Smooth muscle cell (in vitro differentiated cells): ENCODE measurements around the gene NFS1. TPM values are rescaled to one million over a fixed set of nuclear protein-coding genes. Genes with fewer than 3 reads are reported as not detected.

ENCODE experiments used
- DNase-seq: peaks from one replicate; lab custom pipeline; 2025; ENCODE audit not compliant: unreplicated experiment; lab: John Stamatoyannopoulos, UW
- H2AFZ ChIP-seq: fragments of 200-600 bp; sonication (generic); 2 replicates; pipeline ENCODE4 v1.6.0; 2016; ENCODE audit warnings: antibody characterized with exemption, low read depth, mild to moderate bottlenecking
- H3F3A ChIP-seq: fragments of 200-600 bp; sonication (generic); 2 replicates; pipeline ENCODE4 v1.6.0; 2017; ENCODE audit warnings: antibody characterized with exemption, low read depth
- H3K27ac ChIP-seq: fragments of 200-600 bp; sonication (generic); 2 replicates; pipeline ENCODE4 v1.5.1; 2016; ENCODE audit warnings: low read depth, mild to moderate bottlenecking
- H3K27me3 ChIP-seq: fragments of 200-600 bp; sonication (generic); 2 replicates; pipeline ENCODE4 v1.6.1; 2016; ENCODE audit warnings: low read depth, mild to moderate bottlenecking
- H3K36me3 ChIP-seq: fragments of 200-600 bp; sonication (generic); 2 replicates; pipeline ENCODE4 v1.5.1; 2016; ENCODE audit warnings: low read depth
- H3K4me1 ChIP-seq: fragments of 200-600 bp; sonication (generic); 2 replicates; pipeline ENCODE4 v1.5.1; 2016; ENCODE audit warnings: low read depth
- H3K4me2 ChIP-seq: fragments of 200-600 bp; sonication (generic); 2 replicates; pipeline ENCODE4 v1.6.0; 2016; ENCODE audit warnings: mild to moderate bottlenecking
- H3K4me3 ChIP-seq: fragments of 200-600 bp; sonication (generic); 2 replicates; pipeline ENCODE4 v1.5.1; 2016; ENCODE audit warnings: mild to moderate bottlenecking
- H3K79me2 ChIP-seq: fragments of 200-600 bp; sonication (generic); 2 replicates; pipeline ENCODE4 v1.6.0; 2016; ENCODE audit warnings: low read depth, mild to moderate bottlenecking
- H3K9ac ChIP-seq: fragments of 200-600 bp; sonication (generic); 2 replicates; pipeline ENCODE4 v1.6.0; 2016; ENCODE audit warnings: low read depth
- H3K9me3 ChIP-seq: fragments of 200-600 bp; sonication (generic); replicated peaks from 2 replicates; pipeline ENCODE4 v1.5.1; 2016; ENCODE audit warnings: low read depth
- H4K20me1 ChIP-seq: fragments of 200-600 bp; sonication (generic); 2 replicates; pipeline ENCODE4 v1.6.0; 2016; ENCODE audit warnings: low read depth
- WGBS: methylation state at CpG from one replicate; pipeline ENCODE4 v1.1.7; 2016; ENCODE audit warnings: low lambda C conversion rate; 5-methylcytosine and 5-hydroxymethylcytosine counted together
- polyA plus RNA-seq: library from polyadenylated mRNA; unstranded; fragments of >200 nt; fragmentation: Nextera tagmentation; extraction: Ambion mirVana; gene quantifications from 2 replicates; pipeline ENCODE4 v1.2.1, GENCODE V29; 2016
- total RNA-seq: library from RNA; depleted of rRNA; stranded (reverse); fragments of >200 nt; gene quantifications from 2 replicates; pipeline ENCODE4 v1.2.3, GENCODE V29; 2014
- TF ChIP-seq, protein P1 (sequence below): fragments of 200-600 bp; sonication (generic); IDR thresholded peaks from 2 replicates; pipeline ENCODE4 v1.5.1; 2017; ENCODE audit warnings: borderline replicate concordance, mild to moderate bottlenecking, antibody characterized with exemption; ENCODE audit not compliant: insufficient read depth, poor library complexity, severe bottlenecking

NFS1 gene
- total and polyA plus RNA-seq, 2 experiments from 2014 or later = 25.3 to 35.1 TPM

DNA sequence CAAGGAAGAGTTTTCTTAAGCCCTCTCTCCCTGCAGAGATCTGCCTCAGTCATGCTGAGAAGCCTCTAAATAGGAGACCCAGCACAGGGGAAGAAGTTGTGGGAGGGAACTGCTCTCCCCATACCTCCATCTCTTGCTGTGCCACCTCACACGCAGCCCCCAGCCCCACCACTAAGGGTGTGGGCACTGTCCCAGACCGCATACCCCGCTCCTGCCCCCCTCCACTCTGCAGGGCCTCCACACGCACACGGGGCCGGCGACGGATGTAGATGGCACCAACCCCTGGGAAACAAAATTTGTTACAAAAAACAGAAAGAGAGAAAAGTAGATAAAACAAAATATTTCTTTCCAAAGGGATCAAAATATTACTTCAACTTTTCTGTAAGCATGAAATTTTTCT, 24.2 kb downstream of the NFS1 start:
- WGBS = 96% methylated on average over 8 of the region's 8 CpGs
- H3K9ac ChIP-seq = no peak overlapping the region
- TF ChIP-seq, protein P1, sequence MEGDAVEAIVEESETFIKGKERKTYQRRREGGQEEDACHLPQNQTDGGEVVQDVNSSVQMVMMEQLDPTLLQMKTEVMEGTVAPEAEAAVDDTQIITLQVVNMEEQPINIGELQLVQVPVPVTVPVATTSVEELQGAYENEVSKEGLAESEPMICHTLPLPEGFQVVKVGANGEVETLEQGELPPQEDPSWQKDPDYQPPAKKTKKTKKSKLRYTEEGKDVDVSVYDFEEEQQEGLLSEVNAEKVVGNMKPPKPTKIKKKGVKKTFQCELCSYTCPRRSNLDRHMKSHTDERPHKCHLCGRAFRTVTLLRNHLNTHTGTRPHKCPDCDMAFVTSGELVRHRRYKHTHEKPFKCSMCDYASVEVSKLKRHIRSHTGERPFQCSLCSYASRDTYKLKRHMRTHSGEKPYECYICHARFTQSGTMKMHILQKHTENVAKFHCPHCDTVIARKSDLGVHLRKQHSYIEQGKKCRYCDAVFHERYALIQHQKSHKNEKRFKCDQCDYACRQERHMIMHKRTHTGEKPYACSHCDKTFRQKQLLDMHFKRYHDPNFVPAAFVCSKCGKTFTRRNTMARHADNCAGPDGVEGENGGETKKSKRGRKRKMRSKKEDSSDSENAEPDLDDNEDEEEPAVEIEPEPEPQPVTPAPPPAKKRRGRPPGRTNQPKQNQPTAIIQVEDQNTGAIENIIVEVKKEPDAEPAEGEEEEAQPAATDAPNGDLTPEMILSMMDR = no peak
- no peak overlapping the region for H3K27ac ChIP-seq
- H3K27me3 ChIP-seq = no peaks in the 10 kb centered on the region
- H2AFZ ChIP-seq = no peak overlapping the region
- H3K4me2 ChIP-seq = no peak overlapping the region
- no peaks in the 10 kb centered on the region for H4K20me1 ChIP-seq
- no peaks in the 10 kb centered on the region for H3K9me3 ChIP-seq
- DNase-seq = no peak
- peaks cover 6% of the 10 kb centered on the region for H3K36me3 ChIP-seq
- no peaks in the 10 kb centered on the region for H3K79me2 ChIP-seq
- no peak overlapping the region for H3K4me3 ChIP-seq
- no peaks in the 10 kb centered on the region for H3K4me1 ChIP-seq
- no peaks in the 10 kb centered on the region for H3F3A ChIP-seq

DNA sequence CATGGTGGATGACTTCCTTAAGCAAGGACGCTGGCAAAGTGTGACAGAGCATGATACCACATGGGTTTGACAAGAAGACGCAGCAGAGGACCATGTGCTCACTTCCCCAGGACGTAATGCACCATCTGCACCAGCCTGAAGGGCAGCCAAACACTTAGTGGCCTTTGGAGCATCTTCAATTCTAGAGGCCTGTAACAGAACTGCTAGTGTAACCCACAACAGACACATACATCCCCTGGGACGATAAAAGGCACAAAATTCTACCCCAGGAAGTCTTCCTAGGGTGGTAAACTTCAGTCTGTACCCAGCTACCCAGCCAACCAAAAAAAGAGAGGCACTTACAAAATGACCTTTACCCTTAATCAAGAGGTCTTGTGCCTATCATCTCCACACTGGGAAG, 25.3 kb downstream of the NFS1 start:
- no peaks in the 10 kb centered on the region for H3K9me3 ChIP-seq
- no peak for DNase-seq
- no peak overlapping the region for H3K27ac ChIP-seq
- H3K79me2 ChIP-seq = no peaks in the 10 kb centered on the region
- no peak overlapping the region for H3K4me3 ChIP-seq
- H2AFZ ChIP-seq = no peak overlapping the region
- H3K4me1 ChIP-seq = no peaks in the 10 kb centered on the region
- H3F3A ChIP-seq = no peaks in the 10 kb centered on the region
- no peak overlapping the region for H3K9ac ChIP-seq
- no peaks in the 10 kb centered on the region for H3K27me3 ChIP-seq
- H3K36me3 ChIP-seq = peaks cover 6% of the 10 kb centered on the region
- TF ChIP-seq, protein P1 = no peak
- H4K20me1 ChIP-seq = no peaks in the 10 kb centered on the region
- 97% methylated on average over 4 of the region's 4 CpGs for WGBS
- H3K4me2 ChIP-seq = no peak overlapping the region

DNA sequence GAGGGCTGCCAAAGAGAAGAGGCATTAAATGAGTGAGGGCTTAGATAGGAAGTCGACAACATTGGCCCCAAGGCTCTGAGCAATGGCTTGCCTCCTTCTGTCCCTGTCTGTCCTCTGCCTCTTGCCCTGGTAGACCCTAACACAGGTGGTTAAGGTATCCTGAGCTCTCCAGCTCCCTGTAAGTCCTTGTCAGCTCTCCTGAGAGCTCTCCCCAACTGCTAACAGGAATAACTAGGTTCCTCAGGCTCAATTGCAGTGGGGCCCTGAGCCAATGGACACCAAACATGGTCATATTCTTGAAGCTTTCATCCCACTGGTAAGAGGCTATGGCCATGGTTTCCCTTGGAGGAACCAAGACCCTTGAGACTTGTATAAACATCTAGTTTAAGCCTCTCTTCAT, 29.5 kb downstream of the NFS1 start:
- Histone ChIP-seq H3K9ac (no peak overlapping the region), H2AFZ (no peak overlapping the region), H3K4me3 (no peak overlapping the region), H3K4me1 (no peaks in the 10 kb centered on the region), H3K27me3 (no peaks in the 10 kb centered on the region), H3K4me2 (no peak overlapping the region), H3K9me3 (no peaks in the 10 kb centered on the region), H4K20me1 (no peaks in the 10 kb centered on the region), H3F3A (no peaks in the 10 kb centered on the region), H3K36me3 (peaks cover 6% of the 10 kb centered on the region), H3K79me2 (peaks cover under 1% of the 10 kb centered on the region), H3K27ac (no peak overlapping the region)
- WGBS = 95% methylated on average over 1 of the region's 1 CpG
- TF ChIP-seq, protein P1 = no peak
- no peak for DNase-seq

DNA sequence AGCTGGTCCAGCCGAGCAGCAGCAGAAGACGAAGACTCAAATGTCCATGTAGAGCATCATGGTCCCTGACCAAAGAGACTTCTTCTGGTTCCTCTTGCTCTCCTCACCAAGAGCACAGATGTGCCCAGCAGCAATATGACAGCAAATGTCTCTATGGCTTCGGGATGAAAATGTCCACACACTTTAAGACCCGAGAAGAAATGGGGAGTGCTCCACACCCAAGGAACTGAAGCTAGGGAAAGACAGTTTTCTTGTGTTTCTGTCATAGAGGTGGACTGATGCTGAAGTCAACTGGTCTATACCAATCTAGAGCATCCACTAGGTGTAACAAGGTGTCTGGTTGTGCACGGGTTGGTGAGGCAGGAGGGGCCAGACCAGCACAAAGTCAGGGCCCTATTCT, 29.9 kb downstream of the NFS1 start:
- TF ChIP-seq, protein P1 = no peak
- WGBS = 93% methylated on average over 5 of the region's 5 CpGs

More for the DNA sequence above, 29.9 kb downstream of the NFS1 start:
- Histone ChIP-seq H4K20me1 (no peaks in the 10 kb centered on the region), H3K9ac (no peak overlapping the region), H3K27me3 (no peaks in the 10 kb centered on the region), H3K4me2 (no peak overlapping the region), H3K36me3 (peaks cover 6% of the 10 kb centered on the region), H3K27ac (no peak overlapping the region), H3F3A (no peaks in the 10 kb centered on the region), H3K79me2 (peaks cover 5% of the 10 kb centered on the region), H3K4me3 (no peak overlapping the region), H3K4me1 (no peaks in the 10 kb centered on the region), H3K9me3 (no peaks in the 10 kb centered on the region), H2AFZ (no peak overlapping the region)
- no peak for DNase-seq
